Measurements from ENCODE around the gene JMJD7.

JMJD7 gene

DNA sequence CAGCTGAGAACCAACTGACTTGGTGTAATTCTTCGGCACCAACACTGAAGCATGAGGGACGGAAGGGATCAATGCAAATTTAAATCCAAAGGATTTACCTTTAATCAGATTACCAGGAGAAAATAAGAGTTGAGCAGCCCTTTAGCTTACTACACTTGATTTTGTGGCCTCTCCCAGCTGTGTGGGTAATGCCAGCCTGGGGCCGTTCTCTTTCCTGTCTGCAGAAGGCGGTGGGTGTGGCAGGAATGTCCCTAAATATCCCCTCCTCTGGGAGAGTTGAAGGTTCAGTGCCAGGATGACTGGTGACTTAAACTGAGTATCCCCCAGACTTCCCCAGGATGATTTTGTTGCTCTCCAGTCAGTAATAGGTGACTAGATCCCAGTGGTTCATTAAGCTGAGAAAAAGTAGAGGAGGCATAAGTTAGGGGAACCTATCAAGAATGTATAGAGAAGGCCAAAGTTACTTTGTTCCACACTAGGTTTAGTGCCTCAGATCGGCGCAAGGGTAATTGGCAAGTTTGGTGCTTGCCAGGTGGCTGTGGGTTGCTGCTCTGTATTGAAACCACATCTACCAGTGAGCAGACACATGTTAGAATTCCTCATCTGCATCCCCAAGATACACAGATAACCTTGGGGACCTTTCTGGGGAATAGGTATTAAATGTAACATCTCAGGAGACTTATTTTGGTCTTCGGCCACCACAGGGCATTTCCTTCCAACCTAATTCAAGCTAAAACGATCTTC lies 30.5 kb upstream of the JMJD7 start:
- ChIA-PET POLR2A (no interaction called here), CTCF (interaction anchor here (1.4 to 5.0 kb wide), 5 partner anchors 13 to 240 kb away, joined by 4 to 33 read pairs (median 11); partner anchors contain the start of gene MAPKBP1)
- DNase-seq (ENCODE audit: extremely low spot score), result no peak
- TF ChIP-seq, protein P1, sequence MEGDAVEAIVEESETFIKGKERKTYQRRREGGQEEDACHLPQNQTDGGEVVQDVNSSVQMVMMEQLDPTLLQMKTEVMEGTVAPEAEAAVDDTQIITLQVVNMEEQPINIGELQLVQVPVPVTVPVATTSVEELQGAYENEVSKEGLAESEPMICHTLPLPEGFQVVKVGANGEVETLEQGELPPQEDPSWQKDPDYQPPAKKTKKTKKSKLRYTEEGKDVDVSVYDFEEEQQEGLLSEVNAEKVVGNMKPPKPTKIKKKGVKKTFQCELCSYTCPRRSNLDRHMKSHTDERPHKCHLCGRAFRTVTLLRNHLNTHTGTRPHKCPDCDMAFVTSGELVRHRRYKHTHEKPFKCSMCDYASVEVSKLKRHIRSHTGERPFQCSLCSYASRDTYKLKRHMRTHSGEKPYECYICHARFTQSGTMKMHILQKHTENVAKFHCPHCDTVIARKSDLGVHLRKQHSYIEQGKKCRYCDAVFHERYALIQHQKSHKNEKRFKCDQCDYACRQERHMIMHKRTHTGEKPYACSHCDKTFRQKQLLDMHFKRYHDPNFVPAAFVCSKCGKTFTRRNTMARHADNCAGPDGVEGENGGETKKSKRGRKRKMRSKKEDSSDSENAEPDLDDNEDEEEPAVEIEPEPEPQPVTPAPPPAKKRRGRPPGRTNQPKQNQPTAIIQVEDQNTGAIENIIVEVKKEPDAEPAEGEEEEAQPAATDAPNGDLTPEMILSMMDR (IDR thresholded peaks at IDR 0.05; ENCODE audit: control extremely low read depth, extremely low read depth, low read depth, missing control alignments), result no peak

DNA sequence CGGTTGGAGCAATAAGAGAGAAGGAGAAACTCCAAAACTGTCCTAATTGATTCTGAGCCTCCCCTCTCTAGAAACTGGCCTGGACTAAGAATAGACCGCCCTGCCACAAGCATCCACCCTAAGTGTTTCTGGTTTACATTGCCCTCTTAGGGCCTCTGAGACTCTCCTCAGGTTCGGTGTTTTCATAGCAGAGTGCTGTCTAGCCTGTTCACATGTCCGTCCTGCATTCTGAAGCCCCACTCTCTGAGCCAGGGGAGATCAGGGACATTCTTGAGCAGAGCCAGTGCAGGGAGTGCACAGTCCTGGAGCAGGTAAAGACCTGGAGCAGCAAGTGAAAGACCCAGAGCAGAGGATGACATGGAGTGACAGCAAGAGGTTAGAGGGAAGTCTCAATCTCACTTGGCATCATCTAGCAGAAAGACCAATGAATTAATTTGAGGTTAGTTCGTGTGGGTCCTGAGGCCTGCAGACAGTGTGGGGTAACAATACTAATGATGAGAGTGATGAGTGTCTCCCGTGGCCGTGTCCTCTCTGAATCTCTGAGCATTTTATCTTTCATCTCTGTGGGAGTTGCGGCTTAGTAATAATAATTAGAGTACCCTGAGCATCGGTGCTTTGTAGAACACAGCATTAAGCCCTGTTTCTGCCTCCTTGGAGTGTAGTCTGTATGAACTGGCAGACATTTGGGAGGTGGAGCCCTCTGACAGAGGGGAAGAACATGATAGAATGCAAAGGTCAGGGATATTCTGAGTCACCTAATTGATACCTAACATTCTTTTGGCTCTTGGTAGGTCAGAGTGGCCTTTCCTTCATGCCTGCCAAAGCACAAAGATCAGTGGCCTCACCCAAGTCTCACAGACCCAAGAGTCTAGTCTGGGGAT lies 29.0 kb upstream of the JMJD7 start:
- POLR2A ChIA-PET, result no interaction called here
- CTCF ChIA-PET, result interaction anchor here (1.1 to 9.4 kb wide), 4 partner anchors 13 to 106 kb away, joined by 3 to 107 read pairs (median 38); partner anchors contain the start of gene MAPKBP1
- TF ChIP-seq, protein P1 (IDR thresholded peaks at IDR 0.05; ENCODE audit: control extremely low read depth, extremely low read depth, low read depth, missing control alignments), result no peak
- DNase-seq (ENCODE audit: extremely low spot score), result no peak

DNA sequence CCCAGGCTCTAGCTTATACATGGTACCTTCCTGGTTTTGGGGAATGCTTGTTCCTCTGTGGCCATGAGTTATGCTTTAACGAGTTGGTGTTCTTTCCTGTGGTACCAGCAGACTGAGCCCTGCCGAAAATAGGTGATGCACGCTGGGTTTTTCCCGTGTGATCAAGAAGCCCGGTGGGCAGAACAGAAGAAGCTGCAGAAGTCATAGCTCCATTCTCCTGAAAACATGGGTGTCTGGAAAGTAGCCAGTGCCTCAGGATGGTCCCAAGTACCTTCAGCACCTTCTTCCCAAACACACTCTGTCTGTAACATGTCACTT lies 28.4 kb upstream of the JMJD7 start:
- no peak for DNase-seq (ENCODE audit: extremely low spot score)

GRCh38 chr15:41801185-41801584 lies 26.7 kb upstream of the JMJD7 start:
- DNase-seq (ENCODE audit: extremely low spot score), result no peak
- TF ChIP-seq, protein P1 (IDR thresholded peaks at IDR 0.05; ENCODE audit: control extremely low read depth, extremely low read depth, low read depth, missing control alignments), result no peak
- ChIA-PET CTCF (interaction anchor here (2.2 to 9.4 kb wide), 4 partner anchors 10 to 198 kb away, joined by 5 to 107 read pairs (median 34); partner anchors contain the start of gene MAPKBP1), POLR2A (no interaction called here)

More for the DNA sequence above, 28.4 kb upstream of the JMJD7 start:
- TF ChIP-seq, protein P1 (IDR thresholded peaks at IDR 0.05; ENCODE audit: control extremely low read depth, extremely low read depth, low read depth, missing control alignments), result no peak
- POLR2A ChIA-PET, result no interaction called here
- CTCF ChIA-PET, result interaction anchor here (0.7 to 9.4 kb wide), 4 partner anchors 12 to 105 kb away, joined by 3 to 107 read pairs (median 32); partner anchors contain the start of gene MAPKBP1

- TF ChIP-seq, protein P1 (IDR thresholded peaks at IDR 0.05; ENCODE audit: control extremely low read depth, extremely low read depth, low read depth, missing control alignments), result no peak
- POLR2A ChIA-PET, result no interaction called here
- DNase-seq (ENCODE audit: extremely low spot score), result no peak
- CTCF ChIA-PET, result interaction anchor here (1.0 to 9.4 kb wide), 6 partner anchors 8 to 198 kb away, joined by 3 to 107 read pairs (median 6); partner anchors contain the start of gene MAPKBP1
Observed at GRCh38 chr15:41801850-41802455, 25.9 kb upstream of the JMJD7 start.

DNA sequence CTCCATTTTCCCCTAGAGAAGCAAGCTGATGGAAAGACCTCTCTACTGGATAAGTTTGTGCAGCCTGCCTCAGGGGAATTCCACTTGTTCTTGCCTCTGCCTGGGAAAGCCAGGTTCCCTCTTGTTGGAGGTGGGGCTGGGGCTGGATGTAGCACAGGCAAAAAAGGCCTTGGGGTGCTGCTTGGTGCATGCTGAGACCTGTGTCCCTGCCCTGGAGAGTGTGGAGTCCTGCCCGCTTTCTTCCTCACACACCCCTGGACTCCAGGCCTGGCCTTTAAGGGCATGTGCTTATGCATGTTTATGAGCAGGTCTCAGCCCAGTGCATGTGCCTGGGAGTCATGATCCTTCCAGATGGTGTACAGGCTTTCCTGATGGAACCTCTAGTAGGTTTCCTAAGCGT lies 23.5 kb upstream of the JMJD7 start:
- CTCF ChIA-PET, result interaction anchor here (1.2 to 9.4 kb wide), 3 partner anchors 7 to 30 kb away, joined by 3 to 107 read pairs (median 60); partner anchors contain the start of gene MAPKBP1
- no peak for DNase-seq (ENCODE audit: extremely low spot score)

More for the DNA sequence above, 23.5 kb upstream of the JMJD7 start:
- POLR2A ChIA-PET, result no interaction called here
- TF ChIP-seq, protein P1 (IDR thresholded peaks at IDR 0.05; ENCODE audit: control extremely low read depth, extremely low read depth, low read depth, missing control alignments), result no peak

All from GM10248 (cell line).